OCI-LY7 (cell line): ENCODE results near the gene TNFSF13.

ENCODE experiments used
- CTCF ChIP-seq: fragments of 200-600 bp; sonication (generic); conservative IDR thresholded peaks from 2 replicates; pipeline ENCODE4 v1.5.1; 2014; ENCODE audit warnings: mild to moderate bottlenecking, antibody characterized with exemption, low read length, moderate library complexity, mixed read lengths
- EZH2phosphoT487 ChIP-seq: fragments of 200-600 bp; sonication (generic); IDR thresholded peaks from 2 replicates; pipeline ENCODE4 v1.6.1; 2018; ENCODE audit warnings: low read depth, borderline replicate concordance, mild to moderate bottlenecking, mixed run types, antibody characterized with exemption, low read length, moderate library complexity, mixed read lengths

- no peak for TF ChIP-seq CTCF
- no peak for TF ChIP-seq EZH2phosphoT487
Measured at GRCh38 chr17:7561589-7562207, 3.1 kb downstream of the TNFSF13 start, which contains the start of gene SENP3.
